Heart right ventricle (tissue), 16 donors: ENCODE data around the gene DHRS4. TPM values are rescaled to one million over a fixed set of nuclear protein-coding genes. Genes with fewer than 3 reads are reported as not detected.
"Not testable (repeated sequence)": the region's sequence is repeated elsewhere in the genome, so short reads cannot be mapped to it uniquely, and the experiment has no call there.

ENCODE experiments used
- ATAC-seq, 8 donors: fragments of 200-7000 bp; cut with Tn5 transposase; one replicate each; pipeline ENCODE4 v1.9.1; 2020; ENCODE audit warnings: mild to moderate bottlenecking in 8 of 8, moderate library complexity in 8 of 8, moderate number of reproducible peaks in 1 of 8
- DNase-seq, 2 donors: peaks; one replicate each; pipeline ENCODE4 v3.0.0-alpha.2; 2020
- H3K27ac ChIP-seq, 10 donors: fragments of 200-600 bp; sonication (generic) in 2 of 10; one replicate each; pipeline versions ENCODE4 v1.5.0 to v1.8.0; 2020 to 2022; ENCODE audit warnings: mild to moderate bottlenecking in 3 of 10
- H3K27me3 ChIP-seq, 7 donors: fragments of 200-600 bp; one replicate each; pipeline ENCODE4 v1.8.0; 2021 to 2022; ENCODE audit warnings: mild to moderate bottlenecking in 2 of 7
- H3K36me3 ChIP-seq, 9 donors: fragments of 200-600 bp; sonication (generic) in 1 of 9; one replicate each; pipeline versions ENCODE4 v1.5.0 to v1.8.0; 2020 to 2022; ENCODE audit warnings: mild to moderate bottlenecking in 2 of 9
- H3K4me1 ChIP-seq, 9 donors: fragments of 200-600 bp; sonication (generic) in 1 of 9; one replicate each; pipeline versions ENCODE4 v1.5.0 to v1.8.0; 2020 to 2022; ENCODE audit warnings: mild to moderate bottlenecking in 4 of 9
- H3K4me3 ChIP-seq, 10 donors: fragments of 200-600 bp; sonication (generic) in 2 of 10; one replicate each; pipeline versions ENCODE4 v1.5.0 to v1.8.0; 2020 to 2022; ENCODE audit warnings: mild to moderate bottlenecking in 7 of 10, moderate library complexity in 2 of 10
- H3K9me3 ChIP-seq, 11 donors: fragments of 200-600 bp in 10 of 11; sonication (generic) in 2 of 11; one replicate each; pipeline versions ENCODE4 v1.5.0 to v1.8.0; 2013 to 2022; ENCODE audit warnings: mild to moderate bottlenecking in 2 of 11, control low read depth in 1 of 11, moderate library complexity in 1 of 11
- CTCF ChIP-seq, 9 donors: fragments of 200-600 bp; sonication (generic) in 2 of 9; IDR thresholded peaks; one replicate each; pipeline versions ENCODE4 v1.5.0 to v1.8.0; 2021 to 2022; ENCODE audit warnings: antibody characterized with exemption in 9 of 9, mild to moderate bottlenecking in 5 of 9, moderate library complexity in 1 of 9
- WGBS, 2 donors: extraction: QIAGEN DNeasy Blood & Tissue Kit; methylation state at CpG; one replicate each; pipeline ENCODE4 v1.1.7; 2013; ENCODE audit warnings: inconsistent platforms in 1 of 2; 5-methylcytosine and 5-hydroxymethylcytosine counted together
- intact Hi-C, 10 donors: fragments of 100-400 bp; cut with DNase I; formaldehyde crosslinking; loops; one replicate each; pipeline versions ENCODE4 v1.11.1 to v1.14.2; 2022
- polyA plus RNA-seq, 2 donors: library from polyadenylated mRNA; stranded (reverse); fragments of 200-250 nt; gene quantifications; one replicate each; pipeline ENCODE4 v1.2.3, GENCODE V29; 2013
- total RNA-seq, 10 donors: library from RNA; stranded (reverse); fragmentation: NEBNext Ultra II Directional in 3 of 10; extraction: Animal tissue kit (Norgen Biotek cat#: 25700) in 3 of 10; gene quantifications; one replicate each; pipeline versions ENCODE4 v1.2.1 to v1.2.4, GENCODE V29; 2021 to 2023
- donor health status: Arrhythmogenic right ventricular cardiomyopathy.
- donor health status: ischemic (EF 13 %, LVEDD 7.1; RV severe dilation, severe dysfunction).
- donor health status: healthy with polysubstance abuse.
- donor health status: DM: no; HTN: yes; CAD: no.
- donor health status: DM: no; HTN: no; CAD: no.
- donor health status: ischemic (EF 25% LVEDD 6.9; RV normal size, moderate dysfunction).
- donor health status: ischemic (EF 25% LVEDD 5.7; RV mildly dilated, moderate dysfunction).
- donor health status: healthy.
- donor health status: DM: yes; HTN: yes; CAD: no.
- donor health status: Ischemic cardiomyopathy.
- donor health status: ischemic (EF 35%, LVEDD 5.7; RV mildly dilated, moderate dysfunction).
- donor health status: nonischemic (EF 11% LVEDD 7.7; RV severe dilation, severe dysfunction).
- donor health status: DM: yes; HTN: yes; CAD: no.
- donor health status: PGD.
- donor health status: ischemic (EF 29% LVEDD 5.4; RV normal size, mild dysfunction).
- donor health status: nonischemic (EF 23%, LVEDD 6.1; RV moderate dilation, normal function).

The DHRS4 gene
- total and polyA plus RNA-seq, 12 donors = 24.9 to 66.7 (median 30.9) TPM

- H3K27me3 ChIP-seq, H3K27ac ChIP-seq, H3K9me3 ChIP-seq, H3K36me3 ChIP-seq, H3K4me3 ChIP-seq, DNase-seq, ATAC-seq: not testable (repeated sequence)
- peaks cover 0 to 11% (median 0%) of the 10 kb centered on the region in 9 donors for H3K4me1 ChIP-seq
- 83 to 84% methylated on average over 8 of the region's 8 CpGs for WGBS, 2 donors
- intact Hi-C loops = loop anchor here in 3 of 10 donors (2.0 to 5.0 kb wide), 3 partner anchors 44 to 64 kb away; no protein-coding TSS in a partner anchor
Observed at GRCh38 chr14:23973178-23973577, 19.6 kb downstream of the DHRS4 start.

GRCh38 chr14:23974041-23974440 lies 20.5 kb downstream of the DHRS4 start:
- H3K4me1 ChIP-seq = peaks cover 0 to 11% (median 0%) of the 10 kb centered on the region in 9 donors
- not testable (repeated sequence) for H3K9me3 ChIP-seq, ATAC-seq, H3K4me3 ChIP-seq, H3K27ac ChIP-seq, DNase-seq, H3K27me3 ChIP-seq, H3K36me3 ChIP-seq
- intact Hi-C loops = loop anchor here in 7 of 10 donors (2.0 to 5.0 kb wide), 3 partner anchors 41 to 63 kb away; no protein-coding TSS in a partner anchor

- intact Hi-C loops, H3K27ac ChIP-seq, H3K36me3 ChIP-seq, H3K27me3 ChIP-seq, H3K4me3 ChIP-seq, DNase-seq, H3K9me3 ChIP-seq: not testable (repeated sequence)
- TF ChIP-seq CTCF (IDR thresholded peaks at IDR 0.05) = peak in 5 of 9 donors; percentile 17 to 43 (median 38)
- peak in 3 of 8 donors; percentile 38 to 67 (median 42) for ATAC-seq
- peaks cover 0 to 11% (median 0%) of the 10 kb centered on the region in 9 donors for H3K4me1 ChIP-seq
- WGBS, 2 donors = 50 to 67% methylated on average over 2 of the region's 2 CpGs
Observed at GRCh38 chr14:23977208-23977607, 23.6 kb downstream of the DHRS4 start.

- not testable (repeated sequence) for ATAC-seq, H3K27ac ChIP-seq, H3K27me3 ChIP-seq, H3K36me3 ChIP-seq, H3K4me3 ChIP-seq, DNase-seq, H3K9me3 ChIP-seq
- peaks cover 0 to 19% (median 0%) of the 10 kb centered on the region in 9 donors for H3K4me1 ChIP-seq
- intact Hi-C loops = loop anchor here in 3 of 10 donors (10.0 kb wide), 3 partner anchors 103 to 123 kb away; partner anchors contain the start of gene PCK2 (in 1 of the 3)
- 88 to 92% methylated on average over 9 to 10 of the region's 10 CpGs for WGBS, 2 donors
Observed at GRCh38 chr14:23981951-23982813, 28.6 kb downstream of the DHRS4 start.

GRCh38 chr14:23984891-23985602 lies 31.5 kb downstream of the DHRS4 start:
- H3K36me3 ChIP-seq = no peaks in the 10 kb centered on the region
- H3K9me3 ChIP-seq = no peaks in the 10 kb centered on the region
- H3K27me3 ChIP-seq = no peaks in the 10 kb centered on the region
- no peak for TF ChIP-seq CTCF (IDR thresholded peaks at IDR 0.05)
- peak overlapping the region in 2 of 10 donors; percentile 5 to 26 for H3K27ac ChIP-seq
- H3K4me3 ChIP-seq = no peak overlapping the region
- intact Hi-C loops = loop anchor here in 4 of 10 donors (5.0 to 10.0 kb wide), 4 partner anchors 52 to 120 kb away; partner anchors contain the start of gene PCK2 (in 1 of the 4)
- 77 to 80% methylated on average over 4 of the region's 4 CpGs for WGBS, 2 donors
- peaks cover 0 to 41% (median 13%) of the 10 kb centered on the region in 9 donors for H3K4me1 ChIP-seq
- peak in 4 of 8 donors; percentile 7 to 44 (median 34) for ATAC-seq
- DNase-seq = no peak

GRCh38 chr14:23988223-23988606 lies 34.6 kb downstream of the DHRS4 start:
- WGBS, 2 donors = 72 to 77% methylated on average over 6 of the region's 6 CpGs
- DNase-seq, H3K27me3 ChIP-seq, H3K9me3 ChIP-seq, H3K36me3 ChIP-seq: not testable (repeated sequence)
- peak overlapping the region in 9 of 10 donors; percentile 47 to 84 (median 80) for H3K27ac ChIP-seq
- H3K4me3 ChIP-seq = peak overlapping the region in 9 of 10 donors; percentile 41 to 69 (median 52)
- H3K4me1 ChIP-seq = peaks cover 0 to 43% (median 13%) of the 10 kb centered on the region in 9 donors
- ATAC-seq = peak in 6 of 8 donors; percentile 4 to 42 (median 12)
- intact Hi-C loops = loop anchor here in 4 of 10 donors (5.0 to 10.0 kb wide), 4 partner anchors 49 to 117 kb away; partner anchors contain the start of gene PCK2 (in 1 of the 4)
